Kidney (tissue), 14 donors: ENCODE measurements around the gene PLCB4. TPM values are rescaled to one million over a fixed set of nuclear protein-coding genes. Genes with fewer than 3 reads are reported as not detected.

Experiments used
- DNase-seq, 5 donors: peaks; one replicate each; pipeline ENCODE4 v3.0.0-alpha.2; 2013 to 2020
- FAIRE-seq: peaks from 2 replicates; lab custom pipeline; 2012; peaks lifted over from hg19 to GRCh38; lab: Jason Lieb, UNC
- H3K27ac ChIP-seq, 2 donors: one replicate each; pipeline ENCODE4 v1.7.0; 2013; ENCODE audit warnings: low read depth in 2 of 2, low read length in 2 of 2, inconsistent platforms in 1 of 2
- H3K27me3 ChIP-seq: one replicate; pipeline ENCODE4 v1.7.1; 2013; ENCODE audit warnings: low read length, inconsistent platforms; ENCODE audit not compliant: control insufficient read depth, insufficient read depth
- H3K36me3 ChIP-seq, 3 donors: one replicate each; pipeline versions ENCODE4 v1.7.0 to v1.7.1; 2013; ENCODE audit warnings: low read length in 3 of 3, control low read depth in 1 of 3, inconsistent platforms in 1 of 3; ENCODE audit not compliant: insufficient read depth in 3 of 3, control insufficient read depth in 2 of 3
- H3K4me1 ChIP-seq, 3 donors: one replicate each; pipeline versions ENCODE4 v1.7.0 to v1.7.1; 2013; ENCODE audit warnings: low read length in 3 of 3, inconsistent platforms in 1 of 3, low read depth in 1 of 3; ENCODE audit not compliant: control insufficient read depth in 2 of 3, insufficient read depth in 2 of 3
- H3K4me3 ChIP-seq, 3 donors: one replicate each; pipeline versions ENCODE4 v1.7.0 to v1.8.1; 2013; ENCODE audit warnings: low read length in 3 of 3, control low read depth in 1 of 3, inconsistent platforms in 1 of 3
- H3K9ac ChIP-seq, 3 donors: one replicate each; pipeline versions ENCODE4 v1.7.0 to v1.7.1; 2013; ENCODE audit warnings: low read length in 3 of 3, control low read depth in 1 of 3, inconsistent platforms in 1 of 3
- H3K9me3 ChIP-seq, 3 donors: one replicate each; pipeline versions ENCODE4 v1.7.0 to v1.7.1; 2013; ENCODE audit warnings: low read length in 3 of 3, control low read depth in 1 of 3, inconsistent platforms in 1 of 3; ENCODE audit not compliant: control insufficient read depth in 2 of 3, insufficient read depth in 1 of 3
- intact Hi-C: fragments of 100-400 bp; cut with DNase I; formaldehyde crosslinking; loops from one replicate; pipeline ENCODE4 v1.11.1; 2022
- polyA plus RNA-seq: library from polyadenylated mRNA; stranded (reverse); fragments of 350-450 nt; fragmentation: Illumina TruSeq; extraction: RNeasy Lipid Tissue Mini Kit (QIAGEN cat#74804); gene quantifications from one replicate; pipeline ENCODE4 v1.2.3, GENCODE V29; 2014; ENCODE audit warnings: low read depth, low replicate concordance; ENCODE audit not compliant: insufficient read depth
- total RNA-seq: library from RNA; stranded (reverse); fragmentation: NEBNext Ultra II Directional; extraction: Animal tissue kit (Norgen Biotek cat#: 25700); gene quantifications from one replicate; pipeline ENCODE4 v1.2.1, GENCODE V29; 2021
- TF ChIP-seq, protein P1 (sequence below): IDR thresholded peaks from 3 replicates; pipeline ENCODE4 v1.5.1; 2012; ENCODE audit warnings: mild to moderate bottlenecking, moderate library complexity, borderline replicate concordance; ENCODE audit not compliant: insufficient read depth; ENCODE audit errors: extremely low read depth
- donor health status: control.
- donor health status: control.
- donor health status: control.
- donor health status: control.
- donor health status: control.
- donor health status: DM: yes; HTN: yes; CAD: no.
- donor health status: Normal renal cell carcinoma (clear cell type).

PLCB4 gene
- total and polyA plus RNA-seq, 2 donors from 2014 or later = 2.8 to 17.7 TPM

DNA sequence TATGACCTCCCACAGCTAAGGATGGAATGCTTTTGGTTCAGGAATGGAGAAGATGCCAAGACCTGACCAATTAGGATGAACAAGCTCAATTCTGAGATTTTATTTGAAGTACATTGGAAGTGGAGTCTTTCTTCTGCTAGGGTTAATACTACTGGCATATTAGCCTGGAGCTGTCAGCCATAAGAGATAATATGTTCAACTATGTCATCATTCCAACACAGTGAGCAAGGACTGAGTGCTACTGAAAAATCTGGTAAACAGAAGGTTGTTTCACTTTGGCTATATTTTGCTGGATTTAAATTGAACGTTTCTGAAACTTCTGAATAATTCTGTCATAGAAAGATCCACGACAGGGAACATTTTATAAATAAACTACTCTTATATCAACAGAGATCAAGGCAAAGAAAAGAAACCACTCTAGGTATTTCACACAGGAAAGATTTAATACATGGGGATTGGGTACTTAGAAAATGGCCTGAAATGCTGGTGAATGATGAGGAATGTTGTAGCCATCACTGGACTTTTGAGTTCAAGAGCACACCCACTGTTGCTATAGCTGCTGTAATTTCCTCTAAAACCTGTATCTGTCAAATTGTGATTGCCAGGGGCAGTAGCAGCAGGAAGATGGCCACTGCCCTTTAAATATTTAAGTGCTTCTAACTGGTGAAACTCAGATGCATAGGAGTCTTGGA, 200.5 kb downstream of the PLCB4 start:
- TF ChIP-seq, protein P1, sequence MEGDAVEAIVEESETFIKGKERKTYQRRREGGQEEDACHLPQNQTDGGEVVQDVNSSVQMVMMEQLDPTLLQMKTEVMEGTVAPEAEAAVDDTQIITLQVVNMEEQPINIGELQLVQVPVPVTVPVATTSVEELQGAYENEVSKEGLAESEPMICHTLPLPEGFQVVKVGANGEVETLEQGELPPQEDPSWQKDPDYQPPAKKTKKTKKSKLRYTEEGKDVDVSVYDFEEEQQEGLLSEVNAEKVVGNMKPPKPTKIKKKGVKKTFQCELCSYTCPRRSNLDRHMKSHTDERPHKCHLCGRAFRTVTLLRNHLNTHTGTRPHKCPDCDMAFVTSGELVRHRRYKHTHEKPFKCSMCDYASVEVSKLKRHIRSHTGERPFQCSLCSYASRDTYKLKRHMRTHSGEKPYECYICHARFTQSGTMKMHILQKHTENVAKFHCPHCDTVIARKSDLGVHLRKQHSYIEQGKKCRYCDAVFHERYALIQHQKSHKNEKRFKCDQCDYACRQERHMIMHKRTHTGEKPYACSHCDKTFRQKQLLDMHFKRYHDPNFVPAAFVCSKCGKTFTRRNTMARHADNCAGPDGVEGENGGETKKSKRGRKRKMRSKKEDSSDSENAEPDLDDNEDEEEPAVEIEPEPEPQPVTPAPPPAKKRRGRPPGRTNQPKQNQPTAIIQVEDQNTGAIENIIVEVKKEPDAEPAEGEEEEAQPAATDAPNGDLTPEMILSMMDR = no peak
- Histone ChIP-seq H3K4me3 (no peak overlapping the region), H3K27me3 (no peaks in the 10 kb centered on the region), H3K36me3 (no peaks in the 10 kb centered on the region), H3K9me3 (no peaks in the 10 kb centered on the region), H3K27ac (no peak overlapping the region), H3K9ac (no peak overlapping the region), H3K4me1 (no peaks in the 10 kb centered on the region)
- DNase-seq = no peak
- intact Hi-C loops = no loop called here
- FAIRE-seq = no peak

DNA sequence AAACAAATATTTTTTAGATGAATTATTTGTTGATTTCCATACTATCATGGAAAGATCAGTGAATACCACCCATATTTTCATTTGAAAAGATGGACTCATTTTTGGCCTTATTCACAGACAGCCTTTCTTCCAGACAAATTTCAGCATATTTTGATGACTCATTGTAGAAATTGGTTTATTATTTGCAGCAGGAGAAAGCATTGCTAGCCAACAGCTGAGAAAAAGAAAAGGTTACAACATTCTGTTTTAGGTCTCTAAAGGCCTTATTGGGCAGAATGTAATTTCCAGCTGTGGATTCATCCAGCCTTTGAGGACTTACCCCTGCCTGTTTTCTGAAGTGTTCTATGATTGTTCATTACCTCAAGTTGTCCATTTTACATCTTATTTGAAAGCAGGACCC, 201.9 kb downstream of the PLCB4 start:
- TF ChIP-seq, protein P1 = no peak
- Histone ChIP-seq H3K36me3 (no peaks in the 10 kb centered on the region), H3K9ac (no peak overlapping the region), H3K27me3 (no peaks in the 10 kb centered on the region), H3K4me1 (no peaks in the 10 kb centered on the region), H3K27ac (no peak overlapping the region), H3K4me3 (no peak overlapping the region), H3K9me3 (no peaks in the 10 kb centered on the region)
- no peak for DNase-seq
- no peak for FAIRE-seq
- intact Hi-C loops = no loop called here

DNA sequence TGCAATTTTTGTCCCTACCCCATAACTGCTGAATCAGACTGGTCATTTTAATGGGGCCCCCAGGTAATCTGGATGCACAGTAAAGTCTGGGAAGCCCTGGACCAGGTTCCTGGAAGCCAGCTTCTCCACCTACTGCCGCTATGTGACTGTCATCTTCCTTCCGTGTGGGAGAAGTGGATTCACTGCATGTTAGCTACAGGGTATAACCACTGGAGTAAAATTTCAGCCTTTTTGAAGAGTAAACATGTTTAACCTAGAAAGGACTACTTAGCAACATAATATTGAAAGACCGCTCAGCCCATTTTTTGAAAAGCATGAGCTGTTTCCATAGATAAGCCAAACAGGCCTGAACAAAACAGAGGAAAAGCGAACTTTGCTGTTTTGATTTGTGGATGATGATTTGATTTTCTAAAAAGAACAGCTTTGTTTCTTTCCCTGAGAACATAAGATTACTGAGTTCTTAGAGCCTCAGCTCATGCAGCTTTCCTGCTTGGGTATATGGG, 208.1 kb downstream of the PLCB4 start:
- no peaks in the 10 kb centered on the region for H3K4me1 ChIP-seq
- H3K4me3 ChIP-seq = no peak overlapping the region
- no peak overlapping the region for H3K9ac ChIP-seq
- no peak for DNase-seq
- no peaks in the 10 kb centered on the region for H3K27me3 ChIP-seq
- no peak for FAIRE-seq
- H3K9me3 ChIP-seq = no peaks in the 10 kb centered on the region
- no peaks in the 10 kb centered on the region for H3K36me3 ChIP-seq
- TF ChIP-seq, protein P1 = no peak
- no peak overlapping the region for H3K27ac ChIP-seq
- intact Hi-C loops = no loop called here
